Naive thymus-derived CD4-positive, alpha-beta T cell (primary cell): ENCODE results near the gene PLEKHA8. TPM values are rescaled to one million over a fixed set of nuclear protein-coding genes. Genes with fewer than 3 reads are reported as not detected.

ENCODE experiments used
- ATAC-seq: fragments of 150-1000 bp; cut with Tn5 transposase; 2 replicates; pipeline ENCODE4 v1.10.0; 2021; ENCODE audit warnings: mild to moderate bottlenecking, moderate library complexity
- CTCF ChIA-PET: fragments of 350-600 bp; sonication (Branson Sonifier 250); formaldehyde crosslinking; loops from one replicate; lab custom pipeline; 2021; ENCODE audit warnings: antibody characterized with exemption; lab: Charles Lee
- POLR2A ChIA-PET: fragments of 350-600 bp; sonication (Branson Sonifier 250); formaldehyde crosslinking; loops from one replicate; lab custom pipeline; 2021; ENCODE audit warnings: antibody characterized with exemption, inconsistent platforms; lab: Charles Lee
- DNase-seq, 9 donors: peaks; one replicate each; pipeline versions ENCODE4 v3.0.0 to v3.0.0-alpha.2; 2020 to 2022; ENCODE audit warnings: mixed read lengths in 1 of 9
- H3K27ac ChIP-seq: one replicate; pipeline ENCODE4 v1.7.0; 2013; ENCODE audit warnings: mild to moderate bottlenecking, low read depth, low read length, moderate library complexity
- H3K27me3 ChIP-seq, 2 donors: one replicate each; pipeline ENCODE4 v1.7.0; 2013; ENCODE audit warnings: low read length in 2 of 2, mild to moderate bottlenecking in 2 of 2, moderate library complexity in 2 of 2; ENCODE audit not compliant: control insufficient read depth in 2 of 2, insufficient read depth in 2 of 2
- H3K36me3 ChIP-seq, 3 experiments: 1 replicate in 2 of 3; 2 replicates in 1 of 3; pipeline ENCODE4 v1.7.0; 2013; ENCODE audit warnings: low read length in 3 of 3, mild to moderate bottlenecking in 3 of 3, moderate library complexity in 1 of 3; ENCODE audit not compliant: insufficient read depth in 3 of 3, control insufficient read depth in 2 of 3
- H3K4me1 ChIP-seq, 2 donors: one replicate each; pipeline ENCODE4 v1.7.0; 2013; ENCODE audit warnings: low read length in 2 of 2, mild to moderate bottlenecking in 2 of 2, moderate library complexity in 1 of 2; ENCODE audit not compliant: control insufficient read depth in 2 of 2, insufficient read depth in 2 of 2
- H3K4me3 ChIP-seq: 2 replicates; pipeline ENCODE4 v1.7.0; 2013; ENCODE audit warnings: mild to moderate bottlenecking, low read length
- H3K9me3 ChIP-seq, 3 experiments: 1 replicate in 2 of 3; 2 replicates in 1 of 3; pipeline ENCODE4 v1.7.0; 2013; ENCODE audit warnings: low read length in 3 of 3; ENCODE audit not compliant: control insufficient read depth in 2 of 3
- H3K27ac Mint-ChIP-seq, 9 donors: one replicate each; pipeline ENCODE4 v1.8.0; 2020 to 2022; ENCODE audit warnings: mixed read lengths in 9 of 9, mild to moderate bottlenecking in 8 of 9, moderate library complexity in 5 of 9, inconsistent platforms in 2 of 9
- H3K27me3 Mint-ChIP-seq, 5 donors: one replicate each; pipeline ENCODE4 v1.8.0; 2021 to 2022; ENCODE audit warnings: mixed read lengths in 5 of 5, mild to moderate bottlenecking in 1 of 5
- H3K36me3 Mint-ChIP-seq, 5 donors: one replicate each; pipeline ENCODE4 v1.8.0; 2020 to 2022; ENCODE audit warnings: mixed read lengths in 5 of 5, mild to moderate bottlenecking in 3 of 5, inconsistent platforms in 1 of 5
- H3K4me1 Mint-ChIP-seq, 7 donors: one replicate each; pipeline ENCODE4 v1.8.0; 2020 to 2022; ENCODE audit warnings: mixed read lengths in 7 of 7, mild to moderate bottlenecking in 3 of 7, inconsistent platforms in 1 of 7
- H3K4me3 Mint-ChIP-seq, 10 donors: one replicate each; pipeline ENCODE4 v1.8.0; 2020 to 2022; ENCODE audit warnings: mild to moderate bottlenecking in 10 of 10, mixed read lengths in 10 of 10, moderate library complexity in 6 of 10, inconsistent platforms in 2 of 10
- H3K9me3 Mint-ChIP-seq, 11 donors: one replicate each; pipeline ENCODE4 v1.8.0; 2020 to 2022; ENCODE audit warnings: mixed read lengths in 11 of 11, mild to moderate bottlenecking in 4 of 11, inconsistent platforms in 1 of 11, moderate library complexity in 1 of 11
- intact Hi-C, 2 donors: fragments of 100-400 bp; cut with micrococcal nuclease; formaldehyde crosslinking; loops; one replicate each; pipeline ENCODE4 v1.15.1; 2023
- polyA plus RNA-seq, 2 donors: library from polyadenylated mRNA; unstranded; fragments of 300-500 nt; fragmentation: Illumina TruSeq; gene quantifications; one replicate each; pipeline ENCODE4 v1.2.3, GENCODE V29; 2021
- total RNA-seq, 6 experiments: library from RNA in 5 of 6; stranded (reverse) in 5 of 6; gene quantifications; 1 replicate in 5 of 6; 2 replicates in 1 of 6; pipeline ENCODE4 v1.2.3 and lab custom pipeline; 2021 to 2026

Gene PLEKHA8
- total and polyA plus RNA-seq, 7 experiments from 2014 or later: 3.3 to 14.1 (median 8.4) TPM

- DNase-seq (no peak), ATAC-seq (no peak)
- Histone ChIP-seq H3K36me3 (no peaks in the 10 kb centered on the region), H3K4me3 (no peak overlapping the region), H3K27ac (no peak overlapping the region), H3K27me3 (no peaks in the 10 kb centered on the region), H3K9me3 (no peaks in the 10 kb centered on the region), H3K4me1 (no peaks in the 10 kb centered on the region)
- Mint-ChIP-seq H3K27me3 (no peaks in the 10 kb centered on the region), H3K27ac (no peak overlapping the region), H3K9me3 (no peaks in the 10 kb centered on the region), H3K4me1 (peaks cover 0 to 1% (median 1%) of the 10 kb centered on the region in 7 donors), H3K4me3 (no peak overlapping the region), H3K36me3 (peaks cover 0 to 5% (median 0%) of the 10 kb centered on the region in 5 donors)
- intact Hi-C loops: no loop called here
- CTCF ChIA-PET: no interaction called here
- POLR2A ChIA-PET: interaction anchor here (1.0 kb wide), 1 partner anchor 143 kb away, joined by 5 read pairs; no protein-coding TSS in a partner anchor
These were observed 91.8 kb downstream of the PLEKHA8 start for GRCh38 chr7:30119890-30120577.

GRCh38 chr7:30133736-30134610 lies 105.8 kb downstream of the PLEKHA8 start:
- ChIA-PET POLR2A (interaction anchor here (0.6 to 2.7 kb wide), 9 partner anchors 8 to 169 kb away, joined by 3 to 12 read pairs (median 7); partner anchors contain the start of genes FKBP14 and PLEKHA8), CTCF (no interaction called here)
- ATAC-seq: no peak
- Histone ChIP-seq H3K4me3 (peak overlapping the region; percentile 51), H3K27ac (peak overlapping the region; percentile 77), H3K27me3 (no peaks in the 10 kb centered on the region), H3K36me3 (peaks cover 0 to 5% (median 0%) of the 10 kb centered on the region in 3 experiments), H3K9me3 (no peaks in the 10 kb centered on the region), H3K4me1 (peaks cover 0 to 8% of the 10 kb centered on the region in 2 donors)
- Mint-ChIP-seq H3K27ac (peak overlapping the region; percentile 65 to 95 (median 89)), H3K4me3 (peak overlapping the region; percentile 74 to 93 (median 86)), H3K36me3 (peaks cover 0 to 6% (median 4%) of the 10 kb centered on the region in 5 donors), H3K9me3 (no peaks in the 10 kb centered on the region), H3K4me1 (peaks cover 0 to 16% (median 6%) of the 10 kb centered on the region in 7 donors), H3K27me3 (peaks cover 0 to 47% (median 0%) of the 10 kb centered on the region in 5 donors)
- intact Hi-C loops: loop anchor here (1.0 to 10.0 kb wide), 12 partner anchors 23 to 637 kb away; partner anchors contain the start of genes GGCT (in 2 of the 2), FKBP14 (in 1 of the 2), MINDY4 (in 1 of the 2) and PLEKHA8 (in 1 of the 2)
- no peak for DNase-seq

GRCh38 chr7:30134611-30135300 lies 106.5 kb downstream of the PLEKHA8 start, which contains the start of gene MTURN:
MTURN (plus strand) TSS chr7:30134986; CDS start chr7:30135137, 151 bp downstream.
- ATAC-seq (peak; percentile 89), DNase-seq (peak; percentile 80 to 91 (median 88))
- peak within 1 kb of the TSS; percentile 65 to 95 (median 91) for H3K27ac Mint-ChIP-seq
- H3K4me3 ChIP-seq: peak within 1 kb of the TSS; percentile 86
- peaks cover 0 to 8% of the 10 kb centered on the region in 2 donors for H3K4me1 ChIP-seq
- H3K9me3 ChIP-seq: no peaks in the 10 kb centered on the region
- peak within 1 kb of the TSS; percentile 87 to 95 (median 92) for H3K4me3 Mint-ChIP-seq
- no peaks in the 10 kb centered on the region for H3K27me3 ChIP-seq
- H3K9me3 Mint-ChIP-seq: no peaks in the 10 kb centered on the region
- ChIA-PET CTCF (no interaction called here), POLR2A (interaction anchor here (0.6 to 2.7 kb wide), 13 partner anchors 8 to 216 kb away, joined by 3 to 12 read pairs (median 5); partner anchors contain the start of genes FKBP14 and PLEKHA8)
- H3K27me3 Mint-ChIP-seq: peaks cover 0 to 47% (median 0%) of the 10 kb centered on the region in 5 donors
- peaks cover 0 to 5% (median 0%) of the 10 kb centered on the region in 3 experiments for H3K36me3 ChIP-seq
- peak within 1 kb of the TSS; percentile 77 for H3K27ac ChIP-seq
- peaks cover 0 to 16% (median 6%) of the 10 kb centered on the region in 7 donors for H3K4me1 Mint-ChIP-seq
- intact Hi-C loops: loop anchor here (1.0 to 10.0 kb wide), 16 partner anchors 15 to 637 kb away; partner anchors contain the start of genes GARS1 (in 2 of the 2), GGCT (in 2 of the 2), ZNRF2 (in 2 of the 2) and FKBP14 (in 1 of the 2)
- peaks cover 0 to under 1% (median 0%) of the 10 kb centered on the region in 5 donors for H3K36me3 Mint-ChIP-seq

- POLR2A ChIA-PET: interaction anchor here (1.0 to 2.7 kb wide), 11 partner anchors 9 to 215 kb away, joined by 4 to 12 read pairs (median 6); partner anchors contain the start of genes FKBP14 and PLEKHA8
- H3K4me3 Mint-ChIP-seq: peak overlapping the region; percentile 87 to 95 (median 92)
- H3K4me1 Mint-ChIP-seq: peaks cover 3 to 16% (median 6%) of the 10 kb centered on the region in 7 donors
- ATAC-seq: peak; percentile 55
- Histone ChIP-seq H3K27me3 (no peaks in the 10 kb centered on the region), H3K4me3 (peak overlapping the region; percentile 86), H3K9me3 (no peaks in the 10 kb centered on the region), H3K4me1 (peaks cover 0 to 8% of the 10 kb centered on the region in 2 donors), H3K36me3 (peaks cover 0 to 5% (median 0%) of the 10 kb centered on the region in 3 experiments), H3K27ac (peak overlapping the region; percentile 77)
- H3K36me3 Mint-ChIP-seq: no peaks in the 10 kb centered on the region
- peak overlapping the region; percentile 65 to 95 (median 91) for H3K27ac Mint-ChIP-seq
- H3K27me3 Mint-ChIP-seq: peaks cover 0 to 45% (median 0%) of the 10 kb centered on the region in 5 donors
- no peaks in the 10 kb centered on the region for H3K9me3 Mint-ChIP-seq
- CTCF ChIA-PET: no interaction called here
- DNase-seq: peak; percentile 36 to 68 (median 60)
- intact Hi-C loops: loop anchor here (1.0 to 10.0 kb wide), 13 partner anchors 14 to 591 kb away; partner anchors contain the start of genes GARS1 (in 2 of the 2), GGCT (in 2 of the 2), ZNRF2 (in 2 of the 2) and FKBP14 (in 1 of the 2)
These were observed 107.3 kb downstream of the PLEKHA8 start for GRCh38 chr7:30135301-30136116.

- Mint-ChIP-seq H3K27me3 (peaks cover 0 to 38% (median 0%) of the 10 kb centered on the region in 5 donors), H3K36me3 (no peaks in the 10 kb centered on the region), H3K4me3 (peak overlapping the region; percentile 87 to 95 (median 92)), H3K9me3 (no peaks in the 10 kb centered on the region), H3K4me1 (peaks cover 4 to 16% (median 6%) of the 10 kb centered on the region in 7 donors), H3K27ac (peak overlapping the region; percentile 65 to 95 (median 91))
- Histone ChIP-seq H3K4me1 (peaks cover 0 to 8% of the 10 kb centered on the region in 2 donors), H3K27me3 (no peaks in the 10 kb centered on the region), H3K4me3 (peak overlapping the region; percentile 86), H3K27ac (peak overlapping the region; percentile 77), H3K36me3 (peaks cover 0 to 5% (median 0%) of the 10 kb centered on the region in 3 experiments), H3K9me3 (no peaks in the 10 kb centered on the region)
- ChIA-PET POLR2A (interaction anchor here (1.1 to 2.7 kb wide), 5 partner anchors 10 to 214 kb away, joined by 3 to 9 read pairs (median 6); no protein-coding TSS in a partner anchor), CTCF (interaction anchor here (0.5 kb wide), 1 partner anchor 214 kb away, joined by 3 read pairs; no protein-coding TSS in a partner anchor)
- ATAC-seq (no peak), DNase-seq (no peak)
- intact Hi-C loops: loop anchor here in 1 of 2 donors (5.0 to 10.0 kb wide), 3 partner anchors 209 to 456 kb away; partner anchors contain the start of genes GARS1 and GGCT
These were observed 108.0 kb downstream of the PLEKHA8 start for GRCh38 chr7:30136117-30136731.
